Measurements from ENCODE around the gene COQ8B. TPM values are rescaled to one million over a fixed set of nuclear protein-coding genes. Genes with fewer than 3 reads are reported as not detected.

Gene COQ8B
- total RNA-seq, 1 donor from 2014 or later = 26.0 TPM

DNA sequence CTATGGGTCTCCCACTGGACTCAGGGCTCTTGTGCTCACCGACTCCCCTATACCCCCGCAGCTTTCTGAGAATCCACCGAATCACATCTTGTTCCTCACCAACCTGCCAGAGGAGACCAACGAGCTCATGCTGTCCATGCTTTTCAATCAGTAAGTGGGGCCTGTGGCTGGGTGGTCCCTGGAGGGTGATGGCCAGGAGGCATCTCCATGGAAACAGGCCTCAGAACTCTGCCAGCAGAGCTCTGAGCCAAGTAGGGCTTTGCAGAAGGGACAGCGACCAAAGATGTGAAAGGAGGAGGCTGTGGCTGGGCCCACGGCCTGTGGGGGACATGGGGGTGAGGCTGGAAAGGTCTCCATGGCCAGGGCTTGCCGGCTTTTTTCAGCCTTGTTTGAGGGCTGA is 46.8 kb upstream of the COQ8B start:
- FAIRE-seq (no peak), DNase-seq (ENCODE audit: low read depth) (no peak)

DNA sequence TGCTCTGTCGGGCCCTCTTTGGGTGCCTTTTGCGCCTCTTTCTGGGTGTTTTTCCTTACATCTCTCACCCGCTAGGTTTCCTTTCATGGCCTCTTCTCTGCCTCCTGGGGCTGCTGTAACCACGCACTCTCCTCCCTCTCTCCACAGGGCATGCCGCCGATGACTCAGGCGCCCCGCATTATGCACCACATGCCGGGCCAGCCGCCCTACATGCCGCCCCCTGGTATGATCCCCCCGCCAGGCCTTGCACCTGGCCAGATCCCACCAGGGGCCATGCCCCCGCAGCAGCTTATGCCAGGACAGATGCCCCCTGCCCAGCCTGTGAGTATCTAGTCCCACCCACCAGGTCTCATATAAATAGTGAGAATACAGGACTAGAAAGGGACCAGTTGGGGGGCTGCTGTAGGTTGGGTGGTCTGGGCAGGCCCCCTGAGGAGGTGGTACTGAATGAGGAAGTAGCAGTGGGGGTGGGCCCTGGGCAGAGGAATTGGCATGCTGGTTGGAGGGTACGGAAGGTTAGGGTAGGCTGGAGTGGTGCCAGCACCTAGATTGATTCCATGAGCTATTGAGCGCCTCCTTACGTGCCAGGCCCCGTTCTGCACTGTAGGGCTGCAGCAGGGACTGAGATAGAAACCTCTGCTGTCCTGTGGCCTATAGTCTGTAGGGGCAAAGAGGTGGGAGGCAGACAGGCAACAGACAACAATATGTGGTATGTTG is 46.2 kb upstream of the COQ8B start:
- TF ChIP-seq EZH2 (IDR thresholded peaks at IDR 0.05; ENCODE audit: insufficient read depth, low read length) = no peak
- TF ChIP-seq CTCF (IDR thresholded peaks at IDR 0.05; ENCODE audit: insufficient read depth, low read depth, low read length) = no peak
- H3K4me3 ChIP-seq (ENCODE audit: insufficient read depth, low read depth, low read length) = no peak overlapping the region
- H3K9ac ChIP-seq (ENCODE audit: low read length) = peak overlapping the region; percentile 54
- FAIRE-seq (no peak), DNase-seq (ENCODE audit: low read depth) (peak; percentile 34)
- no peak overlapping the region for H2AFZ ChIP-seq (ENCODE audit: low read depth, low read length)
- H3K36me3 Mint-ChIP-seq (ENCODE audit: low read depth, unreplicated experiment) = peaks cover 33% of the 10 kb centered on the region
- H3K4me1 ChIP-seq (ENCODE audit: insufficient read depth, low read length) = peaks cover 7% of the 10 kb centered on the region
- H3K27ac Mint-ChIP-seq (ENCODE audit: unreplicated experiment) = no peak overlapping the region
- H3K4me3 Mint-ChIP-seq (ENCODE audit: unreplicated experiment) = no peak overlapping the region
- no peaks in the 10 kb centered on the region for H3K27me3 Mint-ChIP-seq (ENCODE audit: low read depth, unreplicated experiment)
- no peaks in the 10 kb centered on the region for H3K9me3 Mint-ChIP-seq (ENCODE audit: unreplicated experiment)
- peaks cover 6% of the 10 kb centered on the region for H3K4me1 Mint-ChIP-seq (ENCODE audit: low read depth, unreplicated experiment)
- peaks cover 56% of the 10 kb centered on the region for H3K36me3 ChIP-seq (ENCODE audit: insufficient read depth, low read length)
- H3K27ac ChIP-seq (ENCODE audit: low read depth, low read length) = no peak overlapping the region
- no peaks in the 10 kb centered on the region for H3K9me3 ChIP-seq (ENCODE audit: insufficient read depth, low read depth, low read length)
- H3K79me2 ChIP-seq (ENCODE audit: insufficient read depth, low read length) = peaks cover 45% of the 10 kb centered on the region
- peaks cover 69% of the 10 kb centered on the region for H4K20me1 ChIP-seq (ENCODE audit: insufficient read depth, low read length)
- H3K27me3 ChIP-seq (ENCODE audit: insufficient read depth, low read length) = no peaks in the 10 kb centered on the region
- peak overlapping the region; percentile 29 for H3K4me2 ChIP-seq (ENCODE audit: low read length)

More for the DNA sequence above, 46.8 kb upstream of the COQ8B start:
- Mint-ChIP-seq H3K36me3 (ENCODE audit: low read depth, unreplicated experiment) (peaks cover 30% of the 10 kb centered on the region), H3K4me3 (ENCODE audit: unreplicated experiment) (no peak overlapping the region), H3K9me3 (ENCODE audit: unreplicated experiment) (no peaks in the 10 kb centered on the region), H3K27me3 (ENCODE audit: low read depth, unreplicated experiment) (no peaks in the 10 kb centered on the region), H3K4me1 (ENCODE audit: low read depth, unreplicated experiment) (peaks cover 6% of the 10 kb centered on the region), H3K27ac (ENCODE audit: unreplicated experiment) (no peak overlapping the region)
- Histone ChIP-seq H3K27ac (ENCODE audit: low read depth, low read length) (no peak overlapping the region), H2AFZ (ENCODE audit: low read depth, low read length) (no peak overlapping the region), H3K9me3 (ENCODE audit: insufficient read depth, low read depth, low read length) (no peaks in the 10 kb centered on the region), H3K79me2 (ENCODE audit: insufficient read depth, low read length) (peaks cover 40% of the 10 kb centered on the region), H3K9ac (ENCODE audit: low read length) (no peak overlapping the region), H3K4me1 (ENCODE audit: insufficient read depth, low read length) (peaks cover 7% of the 10 kb centered on the region), H4K20me1 (ENCODE audit: insufficient read depth, low read length) (peaks cover 63% of the 10 kb centered on the region), H3K4me3 (ENCODE audit: insufficient read depth, low read depth, low read length) (no peak overlapping the region), H3K36me3 (ENCODE audit: insufficient read depth, low read length) (peaks cover 51% of the 10 kb centered on the region), H3K4me2 (ENCODE audit: low read length) (no peak overlapping the region), H3K27me3 (ENCODE audit: insufficient read depth, low read length) (no peaks in the 10 kb centered on the region)
- TF ChIP-seq EZH2 (IDR thresholded peaks at IDR 0.05; ENCODE audit: insufficient read depth, low read length) (no peak), CTCF (IDR thresholded peaks at IDR 0.05; ENCODE audit: insufficient read depth, low read depth, low read length) (no peak)

DNA sequence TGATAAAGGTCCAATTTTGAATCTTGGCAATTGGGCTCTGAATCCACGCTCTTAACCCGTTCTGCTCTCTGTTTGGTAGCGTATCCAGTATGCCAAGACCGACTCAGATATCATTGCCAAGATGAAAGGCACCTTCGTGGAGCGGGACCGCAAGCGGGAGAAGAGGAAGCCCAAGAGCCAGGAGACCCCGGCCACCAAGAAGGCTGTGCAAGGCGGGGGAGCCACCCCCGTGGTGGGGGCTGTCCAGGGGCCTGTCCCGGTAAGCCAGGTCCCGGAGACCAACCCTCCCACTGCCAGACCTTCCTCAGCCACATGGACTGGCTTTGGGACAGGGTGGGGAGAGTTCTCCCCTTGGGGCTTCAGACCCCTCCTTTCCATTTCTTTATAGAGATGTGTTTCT is 42.7 kb upstream of the COQ8B start:
- Histone ChIP-seq H3K9me3 (ENCODE audit: insufficient read depth, low read depth, low read length) (no peaks in the 10 kb centered on the region), H3K9ac (ENCODE audit: low read length) (no peak overlapping the region), H3K36me3 (ENCODE audit: insufficient read depth, low read length) (peaks cover 49% of the 10 kb centered on the region), H2AFZ (ENCODE audit: low read depth, low read length) (no peak overlapping the region), H4K20me1 (ENCODE audit: insufficient read depth, low read length) (peaks cover 89% of the 10 kb centered on the region), H3K27ac (ENCODE audit: low read depth, low read length) (no peak overlapping the region), H3K27me3 (ENCODE audit: insufficient read depth, low read length) (no peaks in the 10 kb centered on the region), H3K4me1 (ENCODE audit: insufficient read depth, low read length) (peaks cover 15% of the 10 kb centered on the region), H3K4me2 (ENCODE audit: low read length) (no peak overlapping the region), H3K4me3 (ENCODE audit: insufficient read depth, low read depth, low read length) (no peak overlapping the region), H3K79me2 (ENCODE audit: insufficient read depth, low read length) (peaks cover 79% of the 10 kb centered on the region)
- Mint-ChIP-seq H3K4me3 (ENCODE audit: unreplicated experiment) (no peak overlapping the region), H3K27ac (ENCODE audit: unreplicated experiment) (no peak overlapping the region), H3K27me3 (ENCODE audit: low read depth, unreplicated experiment) (no peaks in the 10 kb centered on the region), H3K9me3 (ENCODE audit: unreplicated experiment) (no peaks in the 10 kb centered on the region), H3K36me3 (ENCODE audit: low read depth, unreplicated experiment) (peaks cover 37% of the 10 kb centered on the region), H3K4me1 (ENCODE audit: low read depth, unreplicated experiment) (peaks cover 16% of the 10 kb centered on the region)
- TF ChIP-seq EZH2 (IDR thresholded peaks at IDR 0.05; ENCODE audit: insufficient read depth, low read length) (no peak), CTCF (IDR thresholded peaks at IDR 0.05; ENCODE audit: insufficient read depth, low read depth, low read length) (no peak)
- no peak for DNase-seq (ENCODE audit: low read depth)
- FAIRE-seq = no peak

Measured in astrocyte (in vitro differentiated cells and primary cell).